GM19025 (cell line): ENCODE results near the gene WDR90.

Source experiments
- ATAC-seq: cut with Tn5 transposase; IDR thresholded peaks from one replicate; pipeline ENCODE4 v1.9.1; 2021; ENCODE audit warnings: mild to moderate bottlenecking, low read depth, moderate library complexity; ENCODE audit not compliant: unreplicated experiment

Gene WDR90

DNA sequence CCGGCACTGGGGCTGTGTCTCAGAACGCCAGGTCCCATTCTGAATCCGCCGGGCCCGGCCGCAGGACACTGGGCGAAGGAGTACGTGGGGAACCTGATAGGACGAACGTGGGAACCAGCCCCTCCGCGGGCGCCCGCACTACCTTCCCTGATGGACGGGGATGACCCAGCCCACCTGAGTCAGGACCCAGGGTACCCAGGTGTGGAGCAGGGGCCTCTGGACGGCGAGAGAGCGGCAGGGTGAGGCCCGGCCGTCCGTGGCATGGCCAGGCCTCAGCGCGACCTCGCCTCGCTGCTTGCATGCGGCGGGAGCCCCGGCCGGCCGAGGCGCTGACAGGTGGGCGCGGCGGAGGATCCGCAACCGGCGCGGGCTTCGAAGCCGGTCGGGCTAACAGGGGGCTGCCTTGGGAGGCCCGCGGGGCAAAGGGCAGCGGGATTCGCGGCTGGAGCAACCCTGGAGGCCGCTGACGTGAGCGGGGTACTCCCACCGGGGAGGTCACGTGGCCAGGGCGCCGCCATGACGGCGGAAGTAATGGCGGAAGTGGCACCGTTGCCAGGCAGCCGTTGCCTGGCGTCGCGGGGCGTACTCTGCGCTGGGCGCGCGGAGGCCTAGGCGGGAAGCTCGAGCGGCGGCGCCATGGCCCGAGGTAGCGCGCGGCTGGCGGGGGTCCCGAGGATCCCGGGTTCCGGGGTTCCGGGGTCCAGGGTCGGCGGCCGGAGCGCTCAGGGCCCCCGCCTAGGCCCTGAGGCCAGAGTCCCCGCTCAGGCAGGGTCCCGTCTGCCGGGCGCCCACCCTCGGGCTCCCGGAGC lies at the start of gene WDR90:
Gene WDR90 (plus strand): TSS at position 585 of the 809 bp plus-strand sequence. CDS start 52 bp downstream, at position 637.
- ATAC-seq, result peak; percentile 81

DNA sequence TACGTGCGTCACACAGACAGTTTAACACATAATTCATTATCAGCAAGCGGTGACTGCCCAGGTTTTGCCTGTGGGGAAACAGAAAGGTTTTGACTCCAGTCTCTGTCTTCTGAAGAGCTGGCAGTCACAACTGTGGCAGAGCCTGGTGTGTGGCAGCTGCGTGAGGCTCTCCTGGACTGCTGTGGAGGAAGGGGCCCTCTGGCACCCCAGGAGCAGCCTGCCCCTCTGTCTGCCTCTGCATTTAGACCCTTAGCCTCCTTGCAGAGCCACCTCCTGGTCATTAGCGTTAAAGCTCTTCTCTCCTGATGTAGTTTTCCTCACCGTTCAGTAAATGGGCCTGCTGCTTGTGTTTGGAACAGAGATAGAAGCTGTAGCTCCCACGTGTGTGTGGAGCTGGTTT lies 48.4 kb upstream of the WDR90 start:
- ATAC-seq, result no peak

DNA sequence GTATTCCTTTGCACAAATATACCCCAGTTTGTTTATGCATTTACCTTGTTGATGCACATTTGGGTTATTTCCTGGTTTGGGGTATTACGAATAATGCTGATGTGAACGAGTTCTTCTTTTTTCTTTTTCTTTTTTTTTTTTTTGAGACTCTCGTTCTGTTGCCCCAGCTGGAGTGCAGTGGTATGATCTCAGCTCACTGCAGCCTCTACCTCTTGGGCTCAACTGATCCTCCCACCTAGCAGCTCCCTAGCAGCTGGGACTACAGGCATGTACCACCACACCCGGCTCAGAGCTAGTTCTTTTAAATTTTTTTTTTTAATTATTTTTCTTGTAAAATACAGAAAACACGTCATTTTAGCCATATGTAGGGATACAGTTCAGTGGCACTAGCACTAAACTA lies 45.2 kb upstream of the WDR90 start:
- no peak for ATAC-seq

GRCh38 chr16:606656-607307 lies 42.4 kb upstream of the WDR90 start:
- no peak for ATAC-seq

DNA sequence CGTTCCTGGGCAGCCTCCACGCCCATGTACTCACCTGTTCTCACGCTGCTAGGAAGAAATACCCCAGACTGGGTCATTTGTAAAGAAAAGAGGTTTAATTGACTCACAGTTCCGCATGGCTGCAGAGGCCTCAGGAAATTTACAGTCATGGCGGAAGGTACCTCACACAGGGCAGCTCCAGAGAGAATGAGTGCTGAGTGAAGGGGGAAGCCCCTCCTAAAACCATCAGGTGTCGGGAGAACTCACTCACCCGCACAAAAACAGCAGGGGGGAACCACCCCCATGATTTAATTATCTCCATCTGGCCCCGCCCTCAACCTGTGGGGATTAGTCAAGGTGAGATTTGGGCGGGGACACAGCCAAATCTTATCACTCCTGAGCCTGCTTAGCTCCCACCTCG lies 41.1 kb upstream of the WDR90 start:
- no peak for ATAC-seq

GRCh38 chr16:609316-609715 lies 39.8 kb upstream of the WDR90 start:
- no peak for ATAC-seq

GRCh38 chr16:609984-610383 lies 39.2 kb upstream of the WDR90 start:
- no peak for ATAC-seq

GRCh38 chr16:610513-611381 lies 38.4 kb upstream of the WDR90 start:
- ATAC-seq, result no peak

- no peak for ATAC-seq
These were observed 34.0 kb upstream of the WDR90 start for GRCh38 chr16:615122-615521.

DNA sequence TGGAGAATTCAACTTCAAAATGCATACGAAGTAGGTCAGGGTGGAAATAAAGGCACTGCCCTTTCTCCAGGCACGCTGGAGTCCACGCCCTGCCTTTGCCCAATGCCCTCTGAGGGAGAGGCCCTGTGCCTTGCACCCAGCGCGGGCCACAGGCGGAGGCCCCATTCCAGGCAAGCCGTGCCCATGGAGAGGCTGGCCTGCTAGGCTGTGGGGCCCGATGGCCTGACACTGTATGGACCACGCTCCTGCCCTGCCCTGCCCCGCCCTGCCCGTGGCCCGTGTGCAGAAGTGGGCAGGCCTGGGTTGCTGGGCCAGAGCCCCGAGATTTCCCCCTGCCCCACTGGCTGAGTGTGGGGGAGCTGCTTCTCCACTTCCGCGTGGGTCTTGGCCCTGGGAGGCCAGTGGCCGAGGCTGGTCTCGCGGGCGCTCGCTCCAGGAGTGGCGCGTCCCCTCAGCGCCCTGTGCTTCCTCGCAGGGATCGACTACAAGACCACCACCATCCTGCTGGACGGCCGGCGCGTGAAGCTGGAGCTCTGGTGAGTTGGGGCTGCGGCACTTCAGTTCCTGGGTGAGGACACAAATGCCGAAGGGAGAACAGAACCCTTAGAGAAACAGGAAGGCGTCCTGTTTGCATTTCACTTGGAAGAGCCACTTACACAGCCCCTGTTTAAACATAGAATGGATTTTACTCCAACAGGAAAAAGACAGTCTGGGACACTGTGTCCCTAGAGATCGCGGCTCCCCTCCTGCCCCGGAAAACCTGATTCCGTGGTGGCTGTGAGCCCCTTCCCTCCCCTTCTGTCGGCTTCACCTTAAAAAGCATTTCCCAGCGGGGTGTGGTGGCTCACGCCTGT lies 32.2 kb upstream of the WDR90 start:
- no peak for ATAC-seq

DNA sequence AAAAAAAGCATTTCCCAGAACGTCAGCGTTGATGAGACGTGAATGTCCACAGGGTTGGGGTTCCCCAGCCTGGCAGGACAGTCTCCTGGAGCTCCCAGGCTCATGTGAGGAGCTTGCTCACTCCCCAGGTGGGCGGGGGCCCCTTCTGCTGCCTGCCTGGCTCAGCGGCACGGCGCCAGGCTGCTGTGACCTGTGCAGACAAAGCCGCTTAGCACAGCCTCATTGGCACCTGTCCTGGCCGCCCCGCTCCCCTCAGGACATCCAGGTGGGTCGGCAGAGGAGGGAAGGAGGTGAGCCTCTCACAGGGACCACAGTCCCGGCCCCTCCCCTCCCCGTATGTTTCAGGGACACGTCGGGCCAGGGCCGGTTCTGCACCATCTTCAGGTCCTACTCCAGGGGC lies 31.3 kb upstream of the WDR90 start:
- no peak for ATAC-seq

DNA sequence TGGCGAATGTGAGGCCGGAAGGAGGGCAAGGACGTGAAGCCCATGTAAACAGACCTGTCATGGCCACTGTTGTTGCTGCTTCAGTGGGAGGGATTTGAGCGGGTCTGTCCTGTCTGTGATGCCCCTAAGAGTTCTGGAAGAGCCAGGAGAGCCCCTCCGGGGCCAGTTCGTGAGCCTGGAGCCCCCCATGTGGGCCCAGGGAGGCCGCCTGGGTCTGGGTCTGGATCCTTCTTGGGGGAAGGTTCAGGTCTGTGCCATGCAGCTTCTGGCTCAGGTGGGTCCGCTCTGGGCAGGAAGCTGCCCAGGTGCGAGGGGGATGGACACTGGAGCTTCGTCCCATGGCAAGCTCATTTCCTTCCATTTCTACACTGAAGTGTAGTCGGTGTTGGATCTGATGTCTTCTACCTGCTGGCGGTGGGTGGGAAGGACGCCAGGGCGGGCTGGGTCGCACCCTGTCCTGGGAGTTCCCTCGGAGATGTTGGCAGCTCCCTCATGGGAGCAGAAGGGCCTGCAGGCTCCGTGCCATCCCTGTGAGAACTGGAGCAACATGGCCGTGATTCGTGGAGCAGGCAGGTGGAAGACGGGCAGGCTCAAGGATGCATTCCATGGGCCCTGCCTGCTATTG lies 29.6 kb upstream of the WDR90 start:
- ATAC-seq, result no peak

- no peak for ATAC-seq
These were observed 28.3 kb upstream of the WDR90 start for GRCh38 chr16:620700-621525.

DNA sequence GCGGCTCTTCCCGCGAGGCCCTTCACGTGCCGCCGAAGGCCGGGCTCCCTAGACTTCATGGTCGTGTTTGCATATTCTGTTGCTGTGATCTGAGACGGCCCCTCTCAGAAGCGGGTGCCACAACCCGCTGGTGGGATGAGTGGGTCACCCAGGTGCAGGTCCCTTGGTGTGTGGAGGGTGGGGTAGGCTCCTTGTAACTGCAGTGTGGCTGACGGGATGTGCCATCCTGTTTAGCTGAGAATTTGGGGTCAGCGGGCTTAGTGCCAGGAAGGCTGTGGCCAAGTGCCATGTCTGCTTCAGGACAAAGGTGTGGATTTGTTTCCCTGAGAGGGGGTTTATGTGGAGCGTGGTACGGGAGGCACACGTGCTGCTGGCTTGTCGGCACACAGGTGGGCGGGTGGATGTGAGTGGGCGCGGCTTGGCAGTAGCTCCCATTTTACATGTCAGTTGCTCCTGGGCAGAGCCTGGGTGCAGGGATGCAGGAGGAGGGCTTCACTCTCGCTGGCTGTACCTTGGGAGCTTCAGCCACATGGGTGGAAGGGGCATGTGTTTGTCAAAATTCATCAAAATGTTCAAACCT lies 27.5 kb upstream of the WDR90 start:
- no peak for ATAC-seq

DNA sequence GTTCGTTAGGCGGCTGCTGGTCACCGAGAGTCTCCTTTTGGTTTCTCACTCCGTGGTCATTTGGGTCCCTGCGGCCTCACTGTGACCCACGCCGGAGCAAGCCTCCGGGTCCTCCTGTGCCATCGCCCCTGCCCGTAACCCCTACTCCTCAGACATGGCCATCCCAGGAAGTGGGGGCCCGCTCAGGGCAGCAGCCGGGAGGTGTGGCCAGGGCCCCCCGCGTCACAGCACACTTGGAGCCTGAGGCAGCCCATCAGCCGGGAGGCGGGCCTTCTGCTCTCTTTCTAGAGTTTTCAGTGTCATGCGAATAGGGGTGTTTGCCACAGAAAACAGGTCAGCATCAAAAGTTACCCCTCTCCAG lies 26.3 kb upstream of the WDR90 start:
- no peak for ATAC-seq

DNA sequence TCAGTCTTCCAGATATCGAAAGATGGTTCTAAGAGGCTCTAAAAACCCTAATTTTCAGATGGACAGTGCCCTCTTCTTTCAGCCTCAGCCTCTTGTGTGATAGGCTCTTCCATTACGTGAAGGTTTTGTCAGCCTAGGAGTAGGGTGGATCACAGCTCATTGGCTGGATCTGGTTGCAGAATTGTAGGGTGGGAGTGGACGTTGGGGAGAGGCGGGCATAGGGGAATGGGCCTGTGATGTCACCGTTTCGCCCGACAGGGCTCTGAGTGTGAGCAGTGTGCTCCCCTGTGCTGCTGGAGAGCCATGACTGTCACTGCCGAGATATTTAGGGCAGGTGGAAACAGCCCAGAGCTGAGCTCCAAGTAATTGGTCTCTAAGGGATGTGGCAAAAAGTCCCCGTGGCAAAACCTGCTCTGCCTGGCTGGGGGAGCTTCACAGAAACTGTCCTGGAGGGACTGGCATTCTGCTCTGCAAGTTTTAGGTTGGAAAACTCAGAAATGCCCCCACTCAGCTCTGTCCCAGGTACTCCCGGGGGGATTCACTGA lies 24.6 kb upstream of the WDR90 start:
- no peak for ATAC-seq

GRCh38 chr16:625117-625976 lies 23.8 kb upstream of the WDR90 start:
- ATAC-seq, result no peak
